Breast epithelium (tissue), 3 donors: ENCODE measurements around the gene PDGFRA.

Experiments used
- CTCF ChIP-seq, 3 donors: fragments of 450-650 bp; IDR thresholded peaks; one replicate each; pipeline ENCODE4 v1.5.1; 2016 to 2017; ENCODE audit warnings: antibody characterized with exemption in 3 of 3, mild to moderate bottlenecking in 3 of 3, moderate library complexity in 3 of 3
- POLR2A ChIP-seq: fragments of 450-650 bp; IDR thresholded peaks from one replicate; pipeline ENCODE4 v1.6.1; 2016; ENCODE audit warnings: antibody characterized with exemption, mild to moderate bottlenecking, moderate library complexity
- POLR2AphosphoS5 ChIP-seq, 3 donors: sonication (generic); formaldehyde crosslinking; IDR thresholded peaks; one replicate each; pipeline ENCODE4 v1.6.1; 2017; ENCODE audit warnings: antibody characterized with exemption in 3 of 3

GRCh38 chr4:54274795-54275665 lies 45.9 kb downstream of the PDGFRA start:
- TF ChIP-seq CTCF (IDR thresholded peaks at IDR 0.05) (no peak), POLR2AphosphoS5 (IDR thresholded peaks at IDR 0.05) (no peak), POLR2A (no peak)
